WTC11 (cell line): ENCODE measurements around the gene NHERF1.

Experiments used
- ATF2 ChIP-seq: sonication (generic); formaldehyde crosslinking; IDR thresholded peaks from 2 replicates; pipeline ENCODE4 v1.8.1; 2022; ENCODE audit warnings: low read depth, missing genetic modification reagents, borderline replicate concordance
- CTCF ChIP-seq: fragments of 200-600 bp; IDR thresholded peaks from 2 replicates; pipeline ENCODE4 v1.8.0; 2022; ENCODE audit warnings: antibody characterized with exemption
- FOXP1 ChIP-seq: sonication (generic); formaldehyde crosslinking; IDR thresholded peaks from 2 replicates; pipeline ENCODE4 v1.8.0; 2022; ENCODE audit warnings: missing genetic modification reagents, mild to moderate bottlenecking, moderate library complexity, borderline replicate concordance
- GABPB1 ChIP-seq: sonication (generic); formaldehyde crosslinking; IDR thresholded peaks from 2 replicates; pipeline ENCODE4 v1.8.1; 2023; ENCODE audit warnings: mild to moderate bottlenecking, missing genetic modification reagents
- MLX ChIP-seq: sonication (generic); formaldehyde crosslinking; IDR thresholded peaks from 2 replicates; pipeline ENCODE4 v1.8.1; 2023; ENCODE audit warnings: mild to moderate bottlenecking, missing genetic modification reagents, moderate library complexity
- RELA ChIP-seq: sonication (generic); formaldehyde crosslinking; IDR thresholded peaks from 2 replicates; pipeline ENCODE4 v1.8.1; 2022; ENCODE audit warnings: missing genetic modification reagents, mild to moderate bottlenecking, borderline replicate concordance
- TEAD4 ChIP-seq: sonication (generic); formaldehyde crosslinking; IDR thresholded peaks from 2 replicates; pipeline ENCODE4 v1.8.0; 2022; ENCODE audit warnings: mild to moderate bottlenecking, missing genetic modification reagents
- USF2 ChIP-seq: sonication (generic); formaldehyde crosslinking; IDR thresholded peaks from 2 replicates; pipeline ENCODE4 v1.8.1; 2023; ENCODE audit warnings: mild to moderate bottlenecking, missing genetic modification reagents, moderate library complexity

GRCh38 chr17:74756891-74757290 lies 8.5 kb downstream of the NHERF1 start:
- no peak for TF ChIP-seq ATF2 (CRISPR knock-in tag)
- TF ChIP-seq USF2 (CRISPR knock-in tag), result no peak
- TF ChIP-seq FOXP1 (CRISPR knock-in tag), result no peak
- no peak for TF ChIP-seq CTCF
- TF ChIP-seq MLX (CRISPR knock-in tag), result no peak
- TF ChIP-seq RELA (CRISPR knock-in tag), result no peak
- no peak for TF ChIP-seq GABPB1 (CRISPR knock-in tag)
- no peak for TF ChIP-seq TEAD4
